Cardiac muscle cell (in vitro differentiated cells and primary cell): ENCODE measurements around the gene NR2C2. TPM values are rescaled to one million over a fixed set of nuclear protein-coding genes. Genes with fewer than 3 reads are reported as not detected.
A peak's percentile ranks its signal among the peaks of the same experiment; 100 is the strongest.

ENCODE experiments used
- DNase-seq, 2 donors: peaks; one replicate each; pipeline versions ENCODE4 v3.0.0 to v3.0.0-alpha.2; 2010 to 2017; ENCODE audit warnings: low read depth in 1 of 2, low spot score in 1 of 2
- H3K27ac ChIP-seq: fragments of 200-600 bp; sonication (generic); 2 replicates; pipeline ENCODE4 v1.5.1; 2016
- H3K27me3 ChIP-seq: fragments of 200-600 bp; sonication (generic); 2 replicates; pipeline ENCODE4 v1.6.0; 2016; ENCODE audit warnings: control low read depth
- H3K36me3 ChIP-seq: fragments of 200-600 bp; sonication (generic); 2 replicates; pipeline ENCODE4 v1.5.1; 2016; ENCODE audit warnings: control low read depth
- H3K4me1 ChIP-seq: fragments of 200-600 bp; sonication (generic); 2 replicates; pipeline ENCODE4 v1.8.1; 2017; ENCODE audit warnings: low read depth, mild to moderate bottlenecking, mixed run types
- H3K4me3 ChIP-seq: fragments of 200-600 bp; sonication (generic); 2 replicates; pipeline ENCODE4 v1.5.1; 2016; ENCODE audit warnings: mild to moderate bottlenecking
- H3K9me3 ChIP-seq: fragments of 200-600 bp; sonication (generic); 2 replicates; pipeline ENCODE4 v1.5.1; 2017; ENCODE audit warnings: low read depth, mild to moderate bottlenecking, control low read depth
- polyA plus RNA-seq: library from polyadenylated mRNA; unstranded; fragments of >200 nt; fragmentation: Nextera tagmentation; extraction: Ambion mirVana; gene quantifications from 2 replicates; pipeline ENCODE4 v1.2.1, GENCODE V29; 2016
- total RNA-seq: library from RNA; depleted of rRNA; stranded (reverse); fragments of >200 nt; gene quantifications from 2 replicates; pipeline ENCODE4 v1.2.3, GENCODE V29; 2016
- TF ChIP-seq, protein P1 (sequence below): IDR thresholded peaks from 2 replicates; pipeline ENCODE4 v1.5.1; 2012; ENCODE audit warnings: low read depth, mild to moderate bottlenecking, low read length

Gene NR2C2
- total and polyA plus RNA-seq, 2 experiments from 2014 or later: 16.2 to 26.5 TPM

DNA sequence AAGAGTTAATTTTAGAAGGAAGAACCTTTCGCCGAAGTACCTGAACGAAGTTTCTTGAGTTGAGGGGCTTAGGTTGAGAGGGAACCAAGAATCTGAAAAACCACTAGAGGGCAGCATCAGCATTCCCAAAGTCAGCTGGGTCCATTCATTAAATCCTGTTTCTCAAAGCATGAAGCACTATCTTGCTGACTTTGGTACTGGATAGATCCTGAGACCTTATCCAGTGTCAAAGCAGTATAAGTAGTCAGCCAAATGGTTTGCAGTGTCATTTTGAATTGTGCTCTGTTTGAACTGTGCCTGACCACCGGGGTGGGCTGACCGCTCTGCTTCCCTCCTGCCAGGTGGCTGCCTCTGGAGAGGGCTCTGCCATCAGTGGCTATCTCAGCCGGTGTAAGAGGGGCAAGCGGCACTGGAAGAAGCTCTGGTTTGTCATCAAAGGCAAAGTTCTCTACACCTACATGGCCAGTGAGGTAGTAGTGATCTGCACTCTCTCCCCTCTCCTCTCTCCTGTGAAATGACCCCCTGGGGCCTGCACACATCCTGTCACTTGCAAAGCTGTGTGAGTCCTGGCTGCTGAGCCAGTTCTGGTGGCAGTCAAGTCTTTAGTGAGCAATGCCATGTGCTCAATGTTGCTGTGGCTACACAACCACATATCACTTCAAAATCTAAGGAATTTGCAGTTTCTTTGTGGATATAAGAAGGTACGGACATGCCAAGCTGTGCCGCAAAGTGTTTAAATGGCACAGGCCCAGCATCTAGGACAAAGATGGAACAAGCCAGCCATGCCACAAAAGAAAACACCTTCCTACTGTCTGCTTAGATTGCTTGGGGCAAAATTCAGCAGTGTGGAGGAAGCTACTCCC lies 21.4 kb upstream of the NR2C2 start:
- Histone ChIP-seq H3K27me3 (no peaks in the 10 kb centered on the region), H3K27ac (no peak overlapping the region), H3K4me3 (no peak overlapping the region), H3K9me3 (no peaks in the 10 kb centered on the region), H3K36me3 (no peaks in the 10 kb centered on the region), H3K4me1 (no peaks in the 10 kb centered on the region)
- peak; percentile 81 to 82 for DNase-seq
- TF ChIP-seq, protein P1, sequence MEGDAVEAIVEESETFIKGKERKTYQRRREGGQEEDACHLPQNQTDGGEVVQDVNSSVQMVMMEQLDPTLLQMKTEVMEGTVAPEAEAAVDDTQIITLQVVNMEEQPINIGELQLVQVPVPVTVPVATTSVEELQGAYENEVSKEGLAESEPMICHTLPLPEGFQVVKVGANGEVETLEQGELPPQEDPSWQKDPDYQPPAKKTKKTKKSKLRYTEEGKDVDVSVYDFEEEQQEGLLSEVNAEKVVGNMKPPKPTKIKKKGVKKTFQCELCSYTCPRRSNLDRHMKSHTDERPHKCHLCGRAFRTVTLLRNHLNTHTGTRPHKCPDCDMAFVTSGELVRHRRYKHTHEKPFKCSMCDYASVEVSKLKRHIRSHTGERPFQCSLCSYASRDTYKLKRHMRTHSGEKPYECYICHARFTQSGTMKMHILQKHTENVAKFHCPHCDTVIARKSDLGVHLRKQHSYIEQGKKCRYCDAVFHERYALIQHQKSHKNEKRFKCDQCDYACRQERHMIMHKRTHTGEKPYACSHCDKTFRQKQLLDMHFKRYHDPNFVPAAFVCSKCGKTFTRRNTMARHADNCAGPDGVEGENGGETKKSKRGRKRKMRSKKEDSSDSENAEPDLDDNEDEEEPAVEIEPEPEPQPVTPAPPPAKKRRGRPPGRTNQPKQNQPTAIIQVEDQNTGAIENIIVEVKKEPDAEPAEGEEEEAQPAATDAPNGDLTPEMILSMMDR: peak; percentile 79

DNA sequence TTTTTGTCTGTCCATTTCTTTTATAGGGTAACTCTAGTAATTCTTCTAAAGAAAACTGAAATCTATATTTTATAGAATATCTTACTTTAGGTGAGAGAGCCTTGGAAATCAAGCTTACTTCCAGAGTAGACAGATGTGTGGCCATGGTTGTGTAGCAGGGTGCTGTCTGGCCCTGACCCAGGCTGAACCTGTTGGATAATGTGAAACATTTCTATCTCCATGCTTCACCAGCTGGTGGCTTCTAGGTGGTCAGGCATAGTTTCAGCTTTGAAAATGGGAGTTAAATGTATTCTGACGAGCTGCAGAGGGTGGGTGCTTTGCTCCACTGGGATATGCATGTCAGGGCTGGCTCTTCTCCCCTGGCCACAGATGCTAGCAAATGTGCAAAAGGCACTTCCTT lies 20.8 kb upstream of the NR2C2 start:
- Histone ChIP-seq H3K4me3 (no peak overlapping the region), H3K36me3 (no peaks in the 10 kb centered on the region), H3K27ac (no peak overlapping the region), H3K4me1 (no peaks in the 10 kb centered on the region), H3K27me3 (no peaks in the 10 kb centered on the region), H3K9me3 (no peaks in the 10 kb centered on the region)
- no peak for DNase-seq
- TF ChIP-seq, protein P1: no peak

DNA sequence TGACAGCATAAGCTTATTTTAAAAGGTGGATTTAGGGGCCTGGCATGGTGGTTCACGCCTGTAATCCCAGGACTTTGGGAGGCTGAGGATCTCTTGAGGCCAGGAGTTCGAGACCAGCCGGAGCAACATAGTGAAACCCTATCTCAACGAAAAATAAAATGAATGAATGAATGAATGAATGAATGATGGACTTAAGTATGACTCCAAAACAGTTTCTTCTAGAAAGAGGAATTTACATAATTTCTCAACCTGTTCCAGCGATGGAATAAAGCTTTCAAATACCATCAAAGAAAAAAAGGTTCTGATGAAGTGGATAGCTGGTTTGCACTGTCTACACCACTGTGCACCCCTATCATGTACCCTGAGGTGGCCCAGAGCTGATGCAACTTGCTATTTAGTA lies 20.1 kb upstream of the NR2C2 start:
- Histone ChIP-seq H3K4me1 (no peaks in the 10 kb centered on the region), H3K4me3 (no peak overlapping the region), H3K36me3 (no peaks in the 10 kb centered on the region), H3K9me3 (no peaks in the 10 kb centered on the region), H3K27me3 (no peaks in the 10 kb centered on the region), H3K27ac (no peak overlapping the region)
- DNase-seq: no peak
- TF ChIP-seq, protein P1: no peak

DNA sequence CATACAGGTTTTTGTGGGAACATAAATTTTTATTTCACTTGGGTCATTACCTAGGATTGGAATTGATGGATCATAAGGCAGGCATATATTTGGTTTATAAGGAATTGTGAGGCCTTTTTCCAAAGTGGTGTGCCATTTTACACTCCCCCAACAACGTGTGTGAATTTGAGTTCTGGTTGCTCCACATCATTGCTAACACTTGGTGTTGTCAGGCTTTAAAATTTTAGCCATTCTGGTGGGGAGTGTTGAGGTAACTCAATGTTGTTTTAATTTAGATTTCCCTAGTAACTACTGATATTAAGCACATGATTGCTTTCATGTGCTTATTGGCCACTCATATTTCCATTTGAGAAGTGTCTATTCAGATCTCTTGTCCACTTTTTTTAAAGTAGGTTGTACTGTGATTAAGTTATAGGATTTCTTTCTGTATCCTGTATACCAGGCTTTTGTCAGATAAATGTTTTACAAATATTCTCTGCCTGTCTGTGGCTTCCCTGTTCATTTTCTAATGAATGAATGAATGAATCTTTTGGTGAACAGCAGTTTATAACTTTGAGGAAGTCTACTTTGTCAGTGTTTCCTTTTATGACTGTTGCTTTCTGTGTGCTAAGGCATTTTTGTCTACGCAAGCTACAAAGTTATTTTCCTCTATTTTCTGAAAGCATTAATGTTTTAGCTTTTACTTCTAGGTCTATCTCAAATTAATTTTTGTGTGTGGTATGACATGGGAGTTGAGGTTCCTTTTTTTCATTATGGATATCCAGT lies 17.9 kb upstream of the NR2C2 start:
- no peaks in the 10 kb centered on the region for H3K36me3 ChIP-seq
- H3K9me3 ChIP-seq: no peaks in the 10 kb centered on the region
- DNase-seq: no peak
- H3K4me1 ChIP-seq: peaks cover 2% of the 10 kb centered on the region
- no peak overlapping the region for H3K4me3 ChIP-seq
- no peak overlapping the region for H3K27ac ChIP-seq
- H3K27me3 ChIP-seq: no peaks in the 10 kb centered on the region
- TF ChIP-seq, protein P1: no peak

DNA sequence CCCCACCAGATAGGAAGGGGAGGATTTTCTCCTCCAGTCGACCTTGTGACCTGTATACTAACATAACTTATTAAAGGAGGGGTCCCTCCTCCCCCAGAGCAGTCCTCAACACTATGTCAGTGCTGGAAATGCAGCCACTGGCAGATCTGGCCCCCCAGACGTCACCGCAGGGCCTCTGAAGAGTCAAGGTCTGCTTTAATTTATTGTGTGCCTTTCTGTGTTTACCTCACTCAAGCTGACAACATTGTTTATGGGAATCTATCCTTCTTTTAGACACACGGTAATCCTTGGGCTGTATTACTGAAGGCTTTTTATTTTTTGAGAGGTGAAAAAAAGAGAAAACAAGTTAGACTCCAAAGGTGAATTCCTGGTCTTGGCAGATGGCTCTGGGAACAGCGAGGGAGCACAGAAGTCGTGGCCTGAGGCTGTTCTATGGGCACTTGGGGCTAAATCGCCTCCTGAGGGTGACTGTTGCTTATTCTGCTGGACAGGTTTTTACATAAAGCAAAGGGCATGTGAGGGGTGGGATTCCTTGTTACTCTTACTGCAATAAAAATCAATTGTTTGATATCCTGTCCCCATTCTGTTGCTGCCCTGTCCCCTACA lies 13.5 kb upstream of the NR2C2 start:
- no peak for DNase-seq

More for the DNA sequence above, 13.5 kb upstream of the NR2C2 start:
- Histone ChIP-seq H3K27me3 (no peaks in the 10 kb centered on the region), H3K4me1 (peaks cover 2% of the 10 kb centered on the region), H3K4me3 (no peak overlapping the region), H3K27ac (no peak overlapping the region), H3K9me3 (no peaks in the 10 kb centered on the region), H3K36me3 (no peaks in the 10 kb centered on the region)
- TF ChIP-seq, protein P1: no peak
